SK-N-SH treated with all-trans-retinoic acid at 6 μM for 48 hours (cell line): ENCODE results near the gene ADAMTSL3.

Experiments
- ATAC-seq: fragments of 200-7000 bp; cut with Tn5 transposase; 3 replicates; pipeline ENCODE4 v1.9.1; 2020; ENCODE audit warnings: mild to moderate bottlenecking, moderate library complexity
- ARNTL ChIP-seq: fragments of 450-650 bp; formaldehyde crosslinking; IDR thresholded peaks from 2 replicates; pipeline ENCODE4 v1.5.0; 2020; ENCODE audit warnings: low read depth, mild to moderate bottlenecking, moderate library complexity, borderline replicate concordance
- BACH2 ChIP-seq: fragments of 250-450 bp; sonication (Bioruptor Pico); IDR thresholded peaks from 2 replicates; pipeline ENCODE4 v1.9.0; 2021; ENCODE audit warnings: mild to moderate bottlenecking, borderline replicate concordance
- CREB5 ChIP-seq: fragments of 250-450 bp; sonication (Bioruptor Pico); IDR thresholded peaks from 2 replicates; pipeline ENCODE4 v1.5.1; 2020; ENCODE audit warnings: low read depth, mild to moderate bottlenecking, moderate library complexity
- CSDC2 ChIP-seq: fragments of 250-450 bp; sonication (Bioruptor Pico); IDR thresholded peaks from 2 replicates; pipeline ENCODE4 v1.5.0; 2020; ENCODE audit warnings: mild to moderate bottlenecking, moderate library complexity
- CSRNP3 ChIP-seq: fragments of 250-450 bp; sonication (Bioruptor Pico); IDR thresholded peaks from 2 replicates; pipeline ENCODE4 v1.5.1; 2021; ENCODE audit warnings: mild to moderate bottlenecking, moderate library complexity
- ESRRG ChIP-seq: fragments of 250-450 bp; sonication (Bioruptor Pico); IDR thresholded peaks from 2 replicates; pipeline ENCODE4 v1.6.1; 2021; ENCODE audit warnings: mild to moderate bottlenecking
- GLIS3 ChIP-seq: fragments of 250-450 bp; sonication (Bioruptor Pico); IDR thresholded peaks from 2 replicates; pipeline ENCODE4 v1.5.0; 2020; ENCODE audit warnings: mild to moderate bottlenecking, moderate library complexity
- ISL1 ChIP-seq: fragments of 250-450 bp; sonication (Bioruptor Pico); IDR thresholded peaks from 2 replicates; pipeline ENCODE4 v2.1.2; 2022; ENCODE audit warnings: mild to moderate bottlenecking, moderate library complexity
- OSR1 ChIP-seq: fragments of 250-450 bp; sonication (Bioruptor Pico); IDR thresholded peaks from 2 replicates; pipeline ENCODE4 v1.8.0; 2022; ENCODE audit warnings: moderate library complexity, mild to moderate bottlenecking, inconsistent platforms
- PATZ1 ChIP-seq: fragments of 250-450 bp; sonication (Bioruptor Pico); IDR thresholded peaks from 2 replicates; pipeline ENCODE4 v1.8.0; 2020; ENCODE audit warnings: mild to moderate bottlenecking, moderate library complexity, borderline replicate concordance
- PPARA ChIP-seq: fragments of 250-450 bp; sonication (Bioruptor Pico); IDR thresholded peaks from 2 replicates; pipeline ENCODE4 v1.5.0; 2020; ENCODE audit warnings: mild to moderate bottlenecking, borderline replicate concordance
- RARB ChIP-seq: fragments of 250-450 bp; sonication (Bioruptor Pico); IDR thresholded peaks from 2 replicates; pipeline ENCODE4 v1.8.0; 2021; ENCODE audit warnings: mild to moderate bottlenecking, moderate library complexity
- TCF4 ChIP-seq: fragments of 250-450 bp; sonication (Bioruptor Pico); IDR thresholded peaks from 2 replicates; pipeline ENCODE4 v1.8.0; 2021; ENCODE audit warnings: mild to moderate bottlenecking, moderate library complexity, borderline replicate concordance
- TOX ChIP-seq: fragments of 250-450 bp; sonication (Bioruptor Pico); IDR thresholded peaks from 2 replicates; pipeline ENCODE4 v1.8.0; 2021; ENCODE audit warnings: mild to moderate bottlenecking, moderate library complexity, borderline replicate concordance
- ZC3H10 ChIP-seq: fragments of 250-450 bp; sonication (Bioruptor Pico); IDR thresholded peaks from 2 replicates; pipeline ENCODE4 v1.5.1; 2021; ENCODE audit warnings: mild to moderate bottlenecking, moderate library complexity
- ZFP3 ChIP-seq: fragments of 250-450 bp; sonication (Bioruptor Pico); IDR thresholded peaks from 2 replicates; pipeline ENCODE4 v1.5.0; 2020; ENCODE audit warnings: mild to moderate bottlenecking, moderate library complexity
- ZFP30 ChIP-seq: fragments of 450-650 bp; formaldehyde crosslinking; IDR thresholded peaks from 2 replicates; pipeline ENCODE4 v1.5.0; 2022; ENCODE audit warnings: mild to moderate bottlenecking, moderate library complexity
- ZNF565 ChIP-seq: fragments of 450-650 bp; formaldehyde crosslinking; conservative IDR thresholded peaks from 2 replicates; pipeline ENCODE4 v1.5.0; 2020; ENCODE audit warnings: low read depth, mild to moderate bottlenecking, moderate library complexity
- ZNF70 ChIP-seq: fragments of 450-650 bp; formaldehyde crosslinking; IDR thresholded peaks from 2 replicates; pipeline ENCODE4 v1.5.0; 2020; ENCODE audit warnings: mild to moderate bottlenecking, moderate library complexity
- ZNF8 ChIP-seq: fragments of 450-650 bp; formaldehyde crosslinking; IDR thresholded peaks from 2 replicates; pipeline ENCODE4 v1.5.0; 2020; ENCODE audit warnings: mild to moderate bottlenecking, moderate library complexity

The ADAMTSL3 gene

GRCh38 chr15:83659417-83659812 is 5.5 kb downstream of the ADAMTSL3 start:
- TF ChIP-seq ESRRG (no peak), TOX (CRISPR knock-in tag) (no peak), ISL1 (CRISPR knock-in tag) (no peak), BACH2 (CRISPR knock-in tag) (no peak), CREB5 (no peak), ARNTL (CRISPR knock-in tag) (no peak), TCF4 (CRISPR knock-in tag) (no peak), PATZ1 (CRISPR knock-in tag) (no peak), RARB (CRISPR knock-in tag) (no peak), ZNF8 (CRISPR knock-in tag) (no peak), ZFP3 (no peak), ZC3H10 (CRISPR knock-in tag) (no peak), OSR1 (CRISPR knock-in tag) (no peak)
- no peak for ATAC-seq

GRCh38 chr15:83665480-83665879 is 11.6 kb downstream of the ADAMTSL3 start:
- TF ChIP-seq ISL1 (CRISPR knock-in tag) (no peak), CREB5 (no peak), GLIS3 (CRISPR knock-in tag) (no peak), TCF4 (CRISPR knock-in tag) (no peak), ZNF70 (CRISPR knock-in tag) (no peak), CSDC2 (CRISPR knock-in tag) (no peak), BACH2 (CRISPR knock-in tag) (no peak), RARB (CRISPR knock-in tag) (no peak), PPARA (CRISPR knock-in tag) (no peak)
- no peak for ATAC-seq

GRCh38 chr15:83670672-83671229 is 16.8 kb downstream of the ADAMTSL3 start:
- no peak for ATAC-seq
- no peak for TF ChIP-seq ZFP30 (CRISPR knock-in tag)
- no peak for TF ChIP-seq CSRNP3

- TF ChIP-seq BACH2 (CRISPR knock-in tag) (no peak), TCF4 (CRISPR knock-in tag) (no peak), GLIS3 (CRISPR knock-in tag) (no peak), CREB5 (no peak), CSRNP3 (no peak), TOX (CRISPR knock-in tag) (no peak), ISL1 (CRISPR knock-in tag) (no peak), ZFP3 (no peak), ZC3H10 (CRISPR knock-in tag) (no peak), ARNTL (CRISPR knock-in tag) (no peak), ZNF565 (CRISPR knock-in tag) (no peak), ZNF70 (CRISPR knock-in tag) (no peak)
- ATAC-seq = no peak
Observed at GRCh38 chr15:83671603-83672002, 17.7 kb downstream of the ADAMTSL3 start.
